ENCODE data around the gene BICDL1.
A peak's percentile ranks its signal among the peaks of the same experiment; 100 is the strongest.
"Not testable (repeated sequence)": the region's sequence is repeated elsewhere in the genome, so short reads cannot be mapped to it uniquely, and the experiment has no call there.

Gene BICDL1

GRCh38 chr12:120006258-120006975 is 17.4 kb downstream of the BICDL1 start:
- DNase-seq: no peak

DNA sequence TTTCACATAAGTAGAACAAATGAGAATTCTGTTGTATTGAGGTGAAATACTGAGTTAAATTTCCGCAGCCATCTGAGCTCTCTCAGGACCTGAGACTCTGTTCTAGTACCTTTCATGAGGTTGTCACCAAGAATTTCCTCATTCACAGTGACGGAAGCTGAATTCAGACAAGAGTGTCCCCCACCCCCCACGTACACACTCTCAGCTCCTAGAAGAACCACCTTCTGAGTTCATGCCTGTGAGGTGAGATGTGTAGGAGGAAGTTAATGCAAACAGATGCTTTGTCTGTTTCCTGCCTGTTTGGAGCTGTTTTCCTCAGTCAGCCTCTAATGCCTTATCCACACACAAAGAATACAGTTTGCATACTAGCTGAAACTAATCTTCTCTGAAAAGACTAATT is 18.2 kb downstream of the BICDL1 start:
- no peak for DNase-seq

DNA sequence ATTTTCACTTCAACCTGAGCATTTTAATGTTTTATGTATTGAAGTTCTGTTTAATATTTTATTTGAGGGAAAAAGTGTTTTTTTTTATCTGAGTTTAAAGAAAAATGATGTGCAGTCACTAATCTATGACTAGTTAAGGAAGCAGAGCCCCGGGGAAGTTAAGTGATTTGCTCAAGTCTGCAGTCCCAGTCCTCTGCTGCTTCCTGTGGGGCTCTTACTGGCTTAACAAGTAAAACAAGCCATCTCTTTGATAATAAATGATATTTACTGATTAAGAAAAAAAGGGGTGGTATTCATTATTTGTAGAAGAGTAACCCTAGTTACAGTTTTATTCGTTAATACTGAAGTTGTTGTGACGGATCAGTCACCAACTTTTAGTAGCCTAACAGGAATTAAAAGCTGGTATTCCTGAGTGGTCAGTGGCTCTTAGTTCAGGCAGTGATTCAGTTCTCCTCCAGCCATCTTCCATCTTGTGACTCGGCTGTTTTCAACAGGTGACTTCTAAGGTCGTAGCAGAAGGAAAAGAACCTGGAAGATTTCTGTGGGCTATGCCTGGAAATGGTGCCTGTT is 21.7 kb downstream of the BICDL1 start:
- DNase-seq: no peak

DNA sequence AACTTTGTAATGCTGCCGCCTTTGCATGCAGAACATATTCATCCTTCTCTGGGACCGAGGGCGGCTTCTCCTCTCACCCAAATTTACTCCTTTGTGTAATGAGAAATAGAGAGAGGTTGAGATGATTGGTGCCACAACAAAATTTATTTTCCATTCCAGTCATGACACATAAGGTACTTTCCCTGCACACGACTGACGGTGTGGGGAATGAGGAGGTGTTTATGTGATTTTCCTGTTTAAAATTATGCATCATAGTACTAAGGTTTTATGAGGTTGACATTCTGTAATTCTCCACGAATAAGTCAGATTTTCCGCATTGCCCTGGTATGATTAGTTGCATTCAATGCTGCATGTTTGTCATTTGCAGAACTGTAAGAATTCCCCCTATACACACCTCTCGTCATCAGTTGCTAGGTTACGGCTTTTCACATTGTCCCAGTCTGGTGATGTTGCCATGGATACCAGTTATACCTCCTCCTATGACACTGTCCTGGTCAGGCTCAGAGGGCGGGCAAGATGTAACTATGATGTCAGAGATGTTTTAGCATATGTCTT is 23.1 kb downstream of the BICDL1 start:
- DNase-seq: peak; percentile 23 to 32

DNA sequence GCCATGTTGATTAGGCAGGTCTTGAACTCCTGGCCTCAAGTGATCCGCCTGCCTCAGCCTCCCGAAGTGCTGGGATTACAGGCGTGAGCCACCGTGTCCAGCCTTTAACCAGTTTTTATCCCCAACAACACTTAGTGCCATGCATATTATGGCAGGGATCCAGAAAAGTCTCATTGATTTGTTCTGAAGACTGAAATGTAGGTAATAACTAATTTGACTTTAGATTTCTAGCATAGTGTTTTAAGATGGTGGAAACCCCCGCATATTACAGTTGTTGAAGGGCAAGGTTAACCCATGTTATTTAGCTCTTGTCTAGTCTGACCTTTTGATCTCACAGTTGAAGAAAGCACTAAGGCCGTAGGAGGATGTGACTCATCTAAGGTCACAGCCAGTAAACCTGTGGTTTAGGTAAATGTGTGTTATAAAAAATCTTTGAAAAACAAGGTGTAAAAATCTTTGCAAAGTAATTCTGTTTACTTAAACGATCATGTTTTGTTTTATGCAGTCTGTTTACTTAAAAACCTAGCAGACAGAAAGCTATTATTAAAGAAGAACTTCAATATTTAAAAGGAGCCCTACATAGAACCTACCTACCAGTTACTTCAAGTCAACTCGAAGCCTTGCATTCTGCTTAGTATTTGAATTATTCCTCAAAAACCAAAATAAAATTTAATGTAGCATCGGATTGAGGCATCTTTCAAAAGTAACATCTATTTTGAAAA is 24.8 kb downstream of the BICDL1 start:
- DNase-seq: no peak

DNA sequence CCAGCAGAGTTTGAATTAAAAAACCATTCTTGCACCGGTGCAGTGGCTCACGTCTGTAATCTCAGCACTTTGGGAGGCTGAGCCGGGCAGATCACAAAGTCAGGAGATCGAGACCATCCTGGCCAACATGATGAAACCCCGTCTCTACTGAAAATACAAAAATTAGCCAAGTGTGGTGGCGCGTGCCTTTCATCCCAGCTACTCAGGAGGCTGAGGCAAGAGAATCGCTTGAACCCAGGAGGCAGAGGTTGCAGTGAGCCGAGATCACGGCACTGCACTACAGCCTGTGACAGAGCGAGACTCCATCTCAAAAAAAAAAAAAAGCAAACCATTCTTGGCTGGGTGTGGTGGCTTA is 25.3 kb downstream of the BICDL1 start:
- not testable (repeated sequence) for DNase-seq

- DNase-seq: no peak
These were observed 26.3 kb downstream of the BICDL1 start for GRCh38 chr12:120015313-120015712.

DNA sequence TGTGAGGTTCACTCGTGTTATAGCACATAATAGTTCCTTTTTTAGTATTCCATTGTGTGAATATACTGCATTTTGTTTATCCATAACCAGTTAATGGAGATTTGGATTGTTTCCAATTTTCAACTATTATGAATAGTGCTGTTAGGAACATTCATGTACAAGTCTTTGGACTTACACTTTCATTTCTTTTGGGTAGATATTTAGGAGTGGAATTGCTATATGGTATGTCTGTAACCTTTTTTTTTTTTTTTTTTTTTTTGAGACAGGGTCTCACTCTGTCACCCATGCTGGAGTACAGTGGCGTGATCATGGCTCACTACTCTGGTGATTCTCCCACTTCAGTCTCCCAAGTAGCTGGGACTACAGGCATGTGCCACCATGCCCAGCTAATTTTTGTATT is 27.2 kb downstream of the BICDL1 start:
- not testable (repeated sequence) for DNase-seq

DNA sequence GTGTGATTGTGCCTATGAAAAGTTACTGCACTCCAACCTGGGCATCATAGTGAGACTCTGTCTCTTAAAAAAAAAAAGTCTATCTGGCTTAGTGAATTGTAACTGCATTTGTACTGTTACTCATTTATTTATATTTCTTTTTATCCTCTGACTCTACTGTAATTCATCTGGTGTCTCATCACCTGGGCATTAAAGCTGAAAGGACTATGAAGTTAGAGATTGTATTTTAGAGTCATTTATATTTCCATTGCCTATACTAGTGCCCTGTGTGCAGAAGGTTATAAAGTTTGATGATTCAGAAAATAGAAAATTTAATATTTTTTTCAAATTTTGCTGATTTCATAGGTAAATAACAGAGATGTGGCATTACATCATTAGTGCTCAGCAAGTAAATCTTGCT is 30.2 kb downstream of the BICDL1 start:
- no peak for DNase-seq

GRCh38 chr12:120019938-120020337 is 30.9 kb downstream of the BICDL1 start:
- DNase-seq: no peak

DNA sequence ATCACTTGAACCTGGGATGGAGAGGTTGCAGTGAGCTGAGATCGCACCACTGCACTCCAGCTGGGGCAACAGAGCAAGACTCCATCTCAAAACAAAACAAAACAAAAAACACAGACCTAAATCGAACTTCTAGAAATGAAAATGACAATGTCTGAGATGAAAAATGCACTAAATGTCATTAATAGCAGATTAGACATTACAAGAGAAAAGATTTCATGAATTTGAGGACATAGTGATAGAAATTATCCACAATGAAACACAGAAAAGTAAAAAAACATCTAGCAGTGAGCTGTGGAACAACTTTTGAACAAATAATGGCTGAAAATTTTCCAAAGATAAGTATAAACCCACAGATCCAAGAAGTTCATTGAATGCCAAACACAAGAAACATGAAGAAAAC is 35.2 kb downstream of the BICDL1 start:
- no peak for DNase-seq

DNA sequence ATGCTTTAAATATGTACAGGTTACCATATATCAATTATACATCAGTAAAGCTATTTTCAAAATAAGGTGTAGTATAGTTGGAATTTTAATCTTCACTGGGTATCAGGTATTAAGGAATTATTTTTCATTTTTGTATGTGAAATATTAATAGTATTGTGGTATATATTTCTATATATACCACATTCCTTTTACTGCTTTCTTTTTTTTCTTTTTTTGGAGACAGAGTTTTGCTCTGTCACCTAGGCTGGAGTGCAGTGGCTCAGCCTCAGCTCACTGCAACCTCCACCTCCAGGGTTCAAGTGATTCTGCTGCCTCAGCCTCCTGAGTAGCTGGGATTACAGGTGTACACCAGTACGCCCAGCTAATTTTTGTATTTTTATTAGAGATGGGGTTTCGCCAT is 36.6 kb downstream of the BICDL1 start:
- no peak for DNase-seq

- DNase-seq: no peak
These were observed 43.2 kb downstream of the BICDL1 start for GRCh38 chr12:120032242-120032641.

DNA sequence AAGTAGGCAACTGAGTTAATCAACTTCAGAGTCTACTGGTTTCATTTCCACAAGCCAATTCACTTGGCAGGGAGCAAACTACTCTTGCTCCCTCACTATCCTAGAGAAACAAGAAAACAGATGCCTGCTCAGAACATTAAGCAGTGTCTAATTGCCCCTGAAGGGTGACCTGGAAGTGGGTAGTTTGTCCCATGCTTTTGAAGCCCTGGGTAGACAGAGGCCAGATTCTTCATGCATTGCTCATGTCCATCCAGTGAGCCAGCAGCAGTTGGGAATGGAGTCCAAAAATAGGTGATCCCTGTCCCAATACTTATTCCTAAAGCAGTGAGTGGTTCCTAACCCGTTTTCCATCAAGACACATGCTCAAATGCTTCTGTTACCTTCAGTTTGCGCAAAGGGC is 48.8 kb downstream of the BICDL1 start:
- no peak for DNase-seq

DNA sequence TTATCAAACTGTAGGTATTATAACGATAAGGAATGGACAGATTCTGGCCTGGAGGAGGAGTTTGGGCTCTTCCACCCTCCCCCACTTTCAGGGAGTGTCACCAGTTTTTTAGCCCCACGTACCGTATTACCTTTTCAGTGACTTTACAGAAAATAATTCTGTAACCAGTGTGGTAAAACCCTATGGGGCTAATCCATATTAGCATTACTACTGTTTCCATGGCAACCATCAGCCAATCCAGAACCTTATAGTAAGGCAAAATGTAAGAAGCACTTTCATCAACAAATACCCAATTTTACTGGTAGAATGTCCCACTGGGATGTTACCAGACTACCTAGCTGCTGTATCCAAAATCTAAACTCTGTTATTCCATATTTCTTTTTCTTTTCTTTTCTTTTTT is 50.7 kb downstream of the BICDL1 start:
- DNase-seq: no peak

- no peak for DNase-seq
These were observed 52.6 kb downstream of the BICDL1 start for GRCh38 chr12:120041386-120042231.

GRCh38 chr12:120045367-120045766 is 56.3 kb downstream of the BICDL1 start:
- DNase-seq: not testable (repeated sequence)

DNA sequence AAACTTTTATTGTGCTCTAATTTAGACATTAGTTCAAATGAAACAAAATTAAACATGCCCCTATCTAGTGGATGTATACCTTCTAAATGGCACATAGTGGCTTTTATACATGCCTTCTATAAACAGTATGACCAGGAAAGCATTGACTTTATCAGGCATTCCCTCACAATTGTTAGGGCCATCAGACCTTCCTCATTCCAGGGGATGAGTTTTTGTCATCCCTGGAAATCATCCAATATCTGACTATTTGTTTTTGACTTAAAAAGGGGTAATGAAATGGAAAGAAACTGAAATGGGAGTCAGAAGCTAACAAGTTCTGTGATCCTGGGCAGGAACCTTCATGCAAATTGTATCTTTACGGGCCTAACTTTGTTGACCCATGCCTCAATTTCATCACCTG is 58.0 kb downstream of the BICDL1 start:
- no peak for DNase-seq

- no peak for DNase-seq
These were observed 59.2 kb downstream of the BICDL1 start for GRCh38 chr12:120048263-120048662.

DNA sequence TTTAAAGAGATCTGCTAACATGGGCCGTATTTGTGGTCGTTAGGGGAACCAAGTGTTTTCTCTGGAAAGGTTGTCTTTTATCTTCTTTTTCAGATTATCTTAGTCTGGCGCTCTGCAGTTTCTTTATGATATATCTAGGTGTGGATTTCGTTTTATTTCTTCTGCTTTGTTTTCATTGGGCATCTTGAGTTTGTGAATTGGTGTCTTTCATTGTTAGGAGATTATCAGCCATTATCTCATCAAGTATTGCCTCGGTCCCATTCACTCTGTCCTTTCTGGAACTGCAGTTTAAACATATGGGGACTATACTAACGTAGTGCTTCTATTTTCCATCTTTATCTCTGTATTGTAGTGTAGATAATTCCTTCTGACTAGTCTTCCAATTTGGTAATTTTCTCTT is 60.4 kb downstream of the BICDL1 start:
- no peak for DNase-seq

GRCh38 chr12:120051535-120051934 is 62.5 kb downstream of the BICDL1 start:
- no peak for DNase-seq

GRCh38 chr12:120054293-120054692 is 65.3 kb downstream of the BICDL1 start:
- DNase-seq: no peak

All from NCI-H2081 (cell line).